PC-9 (cell line): Measurements from ENCODE around the gene H6PD. TPM values are rescaled to one million over a fixed set of nuclear protein-coding genes. Genes with fewer than 3 reads are reported as not detected.

Experiments used
- BruUV-seq: library from RNA; stranded (reverse); fragments of 400-500 nt; replicated peaks from 2 replicates; lab custom pipeline; 2021; lab: Mats Ljungman, UMichigan
- CTCF ChIA-PET: fragments of 300-600 bp; sonication (Branson Sonifier 250); formaldehyde crosslinking; loops from one replicate; lab custom pipeline; 2022; ENCODE audit warnings: antibody characterized with exemption; lab: Charles Lee
- POLR2A ChIA-PET: fragments of 300-600 bp; sonication (Branson Sonifier 250); formaldehyde crosslinking; loops from one replicate; lab custom pipeline; 2022; ENCODE audit warnings: antibody characterized with exemption; ENCODE audit not compliant: unreplicated experiment; lab: Charles Lee
- DNase-seq, 2 experiments: peaks; one replicate each; pipeline versions ENCODE4 v3.0.0 to v3.0.0-alpha.2; 2015 to 2022; ENCODE audit warnings: mixed read lengths in 1 of 2
- H2AFZ ChIP-seq: fragments of 200-600 bp; sonication (generic); 2 replicates; pipeline ENCODE4 v1.8.1; 2017; ENCODE audit warnings: antibody characterized with exemption
- H3F3A ChIP-seq: fragments of 200-600 bp; sonication (generic); 2 replicates; pipeline ENCODE4 v1.8.1; 2017; ENCODE audit warnings: antibody characterized with exemption, mild to moderate bottlenecking, low read depth; ENCODE audit not compliant: insufficient read depth
- H3K27ac ChIP-seq: fragments of 200-600 bp; sonication (generic); 2 replicates; pipeline ENCODE4 v1.6.1; 2016; ENCODE audit warnings: mixed run types
- H3K27me3 ChIP-seq: fragments of 200-600 bp; sonication (generic); 2 replicates; pipeline ENCODE4 v1.6.1; 2016; ENCODE audit warnings: low read depth, mixed run types; ENCODE audit not compliant: insufficient read depth
- H3K36me3 ChIP-seq: fragments of 200-600 bp; sonication (generic); 2 replicates; pipeline ENCODE4 v1.6.1; 2016; ENCODE audit warnings: low read depth, mixed run types
- H3K4me1 ChIP-seq: fragments of 200-600 bp; sonication (generic); replicated peaks from 2 replicates; pipeline ENCODE4 v1.6.1; 2016; ENCODE audit warnings: mixed run types; ENCODE audit not compliant: insufficient read depth
- H3K4me2 ChIP-seq: fragments of 200-600 bp; sonication (generic); 2 replicates; pipeline ENCODE4 v1.6.1; 2017; ENCODE audit warnings: mixed run types
- H3K4me3 ChIP-seq: fragments of 200-600 bp; sonication (generic); 2 replicates; pipeline ENCODE4 v1.6.1; 2016; ENCODE audit warnings: mixed run types
- H3K79me2 ChIP-seq: fragments of 200-600 bp; sonication (generic); 2 replicates; pipeline ENCODE4 v1.6.1; 2017; ENCODE audit warnings: low read depth, mixed run types
- H3K9me2 ChIP-seq: fragments of 200-600 bp; sonication (generic); 2 replicates; pipeline ENCODE4 v1.8.1; 2017; ENCODE audit warnings: mild to moderate bottlenecking; ENCODE audit not compliant: insufficient read depth
- H3K9me3 ChIP-seq: fragments of 200-600 bp; sonication (generic); 2 replicates; pipeline ENCODE4 v1.8.1; 2016; ENCODE audit warnings: low read depth; ENCODE audit not compliant: insufficient read depth
- H4K20me1 ChIP-seq: fragments of 200-600 bp; sonication (generic); 2 replicates; pipeline ENCODE4 v1.8.1; 2017; ENCODE audit not compliant: insufficient read depth
- EZH2 ChIP-seq: fragments of 200-600 bp; sonication (generic); IDR thresholded peaks from 2 replicates; pipeline ENCODE4 v1.8.0; 2017; ENCODE audit warnings: antibody characterized with exemption, low read depth
- intact Hi-C: fragments of 100-400 bp; cut with micrococcal nuclease; formaldehyde crosslinking; loops from one replicate; pipeline ENCODE4 v1.10.0; 2022; ENCODE audit not compliant: unreplicated experiment
- total RNA-seq: library from RNA; stranded (reverse); gene quantifications from 2 replicates; pipeline ENCODE4 v1.2.3, GENCODE V29; 2021
- TF ChIP-seq, protein P1 (sequence below): fragments of 200-600 bp; sonication (generic); conservative IDR thresholded peaks from 2 replicates; pipeline ENCODE4 v1.6.1; 2017; ENCODE audit warnings: mixed run types, antibody characterized with exemption, mild to moderate bottlenecking, moderate library complexity

Gene H6PD
- total RNA-seq, 1 experiment from 2014 or later, result 31.1 TPM

DNA sequence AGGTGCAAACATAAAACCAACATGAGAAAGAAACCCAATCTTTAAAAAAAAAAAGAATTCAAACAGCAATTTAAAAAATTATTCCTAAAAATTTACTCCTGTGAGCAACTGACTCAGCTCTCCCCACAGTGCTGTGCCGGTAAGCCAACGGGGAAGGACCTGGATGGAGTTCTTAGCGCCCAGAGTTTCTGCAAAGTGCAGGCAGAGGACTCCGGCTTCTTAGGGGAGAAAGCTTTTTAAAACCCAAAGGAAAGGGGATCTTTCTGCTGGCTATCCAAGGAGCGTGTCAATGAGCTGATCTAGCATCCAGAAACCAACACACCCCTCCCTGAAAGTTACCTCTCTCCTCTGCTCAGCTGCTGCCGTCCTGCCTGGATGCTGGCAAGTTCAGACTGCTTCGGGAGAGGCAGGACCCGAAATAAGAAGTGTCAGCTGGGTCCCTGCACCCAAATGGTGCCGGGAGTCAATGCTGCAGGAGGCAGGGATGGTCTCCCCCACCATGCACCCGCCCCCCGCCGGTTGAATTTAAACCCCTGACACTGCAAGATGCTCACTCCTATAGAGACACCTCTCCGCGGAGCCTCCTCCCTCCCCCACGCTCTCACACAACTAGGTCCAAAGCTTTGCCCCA, 32.2 kb upstream of the H6PD start:
- Histone ChIP-seq H3K9me2 (no peaks in the 10 kb centered on the region), H3K9me3 (no peaks in the 10 kb centered on the region), H3K36me3 (no peaks in the 10 kb centered on the region), H3F3A (no peaks in the 10 kb centered on the region), H3K79me2 (no peaks in the 10 kb centered on the region), H3K4me1 (no peaks in the 10 kb centered on the region), H2AFZ (no peak overlapping the region), H3K4me2 (peak overlapping the region; percentile 98), H3K27me3 (peaks cover 30% of the 10 kb centered on the region; the same call in 1 of the 2 replicates), H3K27ac (no peak overlapping the region), H4K20me1 (no peaks in the 10 kb centered on the region), H3K4me3 (peak overlapping the region; percentile 54; the same call in 1 of the 2 replicates)
- intact Hi-C loops, result no loop called here
- DNase-seq, result no peak
- POLR2A ChIA-PET, result interaction anchor here (0.5 kb wide), 1 partner anchor 935 kb away, joined by 6 read pairs; no protein-coding TSS in a partner anchor
- CTCF ChIA-PET, result interaction anchor here (0.6 kb wide), 3 partner anchors 23 to 243 kb away, joined by 3 to 4 read pairs (median 3); no protein-coding TSS in a partner anchor
- no TSS peak for BruUV-seq
- TF ChIP-seq, protein P1, sequence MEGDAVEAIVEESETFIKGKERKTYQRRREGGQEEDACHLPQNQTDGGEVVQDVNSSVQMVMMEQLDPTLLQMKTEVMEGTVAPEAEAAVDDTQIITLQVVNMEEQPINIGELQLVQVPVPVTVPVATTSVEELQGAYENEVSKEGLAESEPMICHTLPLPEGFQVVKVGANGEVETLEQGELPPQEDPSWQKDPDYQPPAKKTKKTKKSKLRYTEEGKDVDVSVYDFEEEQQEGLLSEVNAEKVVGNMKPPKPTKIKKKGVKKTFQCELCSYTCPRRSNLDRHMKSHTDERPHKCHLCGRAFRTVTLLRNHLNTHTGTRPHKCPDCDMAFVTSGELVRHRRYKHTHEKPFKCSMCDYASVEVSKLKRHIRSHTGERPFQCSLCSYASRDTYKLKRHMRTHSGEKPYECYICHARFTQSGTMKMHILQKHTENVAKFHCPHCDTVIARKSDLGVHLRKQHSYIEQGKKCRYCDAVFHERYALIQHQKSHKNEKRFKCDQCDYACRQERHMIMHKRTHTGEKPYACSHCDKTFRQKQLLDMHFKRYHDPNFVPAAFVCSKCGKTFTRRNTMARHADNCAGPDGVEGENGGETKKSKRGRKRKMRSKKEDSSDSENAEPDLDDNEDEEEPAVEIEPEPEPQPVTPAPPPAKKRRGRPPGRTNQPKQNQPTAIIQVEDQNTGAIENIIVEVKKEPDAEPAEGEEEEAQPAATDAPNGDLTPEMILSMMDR, result no peak
- TF ChIP-seq EZH2, result no peak

DNA sequence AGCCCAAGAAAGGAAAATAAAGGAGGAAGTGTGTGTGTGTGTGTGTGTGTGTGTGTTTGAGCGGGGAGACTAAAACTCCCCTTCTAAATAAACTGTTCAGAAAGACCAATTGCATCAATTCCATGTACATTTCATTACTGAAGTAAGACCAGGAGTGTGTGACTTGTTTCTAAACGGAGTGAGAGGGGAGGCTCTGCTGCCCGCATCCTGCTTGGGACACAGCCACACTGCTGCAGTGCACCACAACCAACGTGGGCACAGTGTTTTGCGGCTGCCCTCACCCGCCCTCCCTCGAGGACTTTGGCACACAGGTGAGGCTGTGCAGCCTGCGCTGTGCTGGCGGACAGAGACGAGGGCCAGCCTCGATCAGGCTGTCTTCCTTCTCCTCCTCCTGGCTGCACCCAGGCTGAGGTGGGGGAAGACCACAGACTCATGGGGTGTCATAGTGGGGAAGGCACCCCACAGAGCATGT, 31.0 kb upstream of the H6PD start:
- no TSS peak for BruUV-seq
- intact Hi-C loops, result no loop called here

DNA sequence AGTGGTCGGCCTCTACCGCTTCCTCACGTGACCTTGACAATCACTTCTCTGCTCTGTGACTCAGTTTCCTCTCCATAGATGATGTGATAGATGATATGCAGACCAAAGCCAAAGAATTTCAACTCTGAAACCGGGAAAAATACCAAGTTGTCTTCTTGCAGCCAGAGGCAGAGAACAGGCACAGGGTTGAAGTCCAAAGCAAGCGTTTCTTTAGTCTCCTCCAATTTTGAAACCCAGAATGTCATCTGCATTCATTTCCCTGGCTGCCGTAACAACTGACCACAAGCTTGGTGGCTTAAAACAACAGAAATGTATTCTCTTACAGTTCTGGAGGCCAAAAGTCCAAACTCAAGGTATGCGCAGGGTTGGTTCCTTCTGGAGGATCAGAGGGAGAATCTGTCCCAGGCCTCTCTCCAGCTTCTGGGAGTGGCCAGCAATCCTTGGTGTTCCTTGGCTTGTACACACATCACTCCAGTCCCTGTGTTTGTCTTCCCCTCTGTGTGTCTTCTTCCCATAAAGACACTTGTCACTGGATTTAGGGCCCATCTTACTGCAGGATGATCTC, 30.3 kb upstream of the H6PD start:
- Histone ChIP-seq H4K20me1 (no peaks in the 10 kb centered on the region), H3K4me1 (no peaks in the 10 kb centered on the region), H3K79me2 (no peaks in the 10 kb centered on the region), H3K4me2 (no peak overlapping the region), H3K9me3 (no peaks in the 10 kb centered on the region), H3K27ac (no peak overlapping the region), H2AFZ (no peak overlapping the region), H3F3A (no peaks in the 10 kb centered on the region), H3K36me3 (no peaks in the 10 kb centered on the region), H3K9me2 (no peaks in the 10 kb centered on the region), H3K27me3 (peaks cover 30% of the 10 kb centered on the region; the same call in 1 of the 2 replicates), H3K4me3 (no peak overlapping the region)
- TF ChIP-seq EZH2, result no peak
- TF ChIP-seq, protein P1, result no peak
- CTCF ChIA-PET, result no interaction called here
- DNase-seq, result no peak
- no TSS peak for BruUV-seq
- intact Hi-C loops, result no loop called here
- POLR2A ChIA-PET, result no interaction called here

More for the DNA sequence above, 31.0 kb upstream of the H6PD start:
- Histone ChIP-seq H2AFZ (no peak overlapping the region), H3K4me3 (no peak overlapping the region), H3K9me2 (no peaks in the 10 kb centered on the region), H4K20me1 (no peaks in the 10 kb centered on the region), H3K27ac (no peak overlapping the region), H3K4me2 (no peak overlapping the region), H3K36me3 (no peaks in the 10 kb centered on the region), H3K27me3 (peaks cover 30% of the 10 kb centered on the region; the same call in 1 of the 2 replicates), H3K79me2 (no peaks in the 10 kb centered on the region), H3K4me1 (no peaks in the 10 kb centered on the region), H3K9me3 (no peaks in the 10 kb centered on the region), H3F3A (no peaks in the 10 kb centered on the region)
- TF ChIP-seq EZH2, result no peak
- TF ChIP-seq, protein P1, result no peak
- DNase-seq, result no peak
- ChIA-PET CTCF (no interaction called here), POLR2A (no interaction called here)
